Glutamatergic neuron (in vitro differentiated cells): Measurements from ENCODE around the gene SEPTIN6. TPM values are rescaled to one million over a fixed set of nuclear protein-coding genes. Genes with fewer than 3 reads are reported as not detected.

Experiments
- DNase-seq: peaks from one replicate; pipeline ENCODE4 v3.0.0; 2022
- H3K27ac Mint-ChIP-seq: one replicate; pipeline ENCODE4 v1.8.0; 2020; ENCODE audit warnings: mild to moderate bottlenecking, mixed read lengths, inconsistent platforms; ENCODE audit not compliant: unreplicated experiment
- H3K27me3 Mint-ChIP-seq: one replicate; pipeline ENCODE4 v1.8.0; 2020; ENCODE audit warnings: mild to moderate bottlenecking, moderate library complexity, mixed read lengths, inconsistent platforms; ENCODE audit not compliant: unreplicated experiment
- H3K36me3 Mint-ChIP-seq: one replicate; pipeline ENCODE4 v1.8.0; 2020; ENCODE audit warnings: mild to moderate bottlenecking, mixed read lengths, inconsistent platforms; ENCODE audit not compliant: unreplicated experiment
- H3K4me1 Mint-ChIP-seq: one replicate; pipeline ENCODE4 v1.8.0; 2020; ENCODE audit warnings: mild to moderate bottlenecking, low read depth, mixed read lengths, inconsistent platforms; ENCODE audit not compliant: unreplicated experiment
- H3K4me3 Mint-ChIP-seq: one replicate; pipeline ENCODE4 v1.8.0; 2020; ENCODE audit warnings: mild to moderate bottlenecking, mixed read lengths, inconsistent platforms; ENCODE audit not compliant: unreplicated experiment
- H3K9me3 Mint-ChIP-seq: one replicate; pipeline ENCODE4 v1.8.0; 2020; ENCODE audit warnings: mild to moderate bottlenecking, moderate library complexity, mixed read lengths, inconsistent platforms; ENCODE audit not compliant: unreplicated experiment
- CTCF ChIP-seq: fragments of 200-600 bp; sonication (generic); IDR thresholded peaks from one replicate; pipeline ENCODE4 v1.5.0; 2021; ENCODE audit not compliant: partially characterized antibody, unreplicated experiment
- total RNA-seq: library from RNA; stranded (reverse); fragmentation: NEBNext Ultra II Directional; extraction: Animal tissue kit (Norgen Biotek cat#: 25700); gene quantifications from one replicate; pipeline ENCODE4 v1.2.1, GENCODE V29; 2021; ENCODE audit not compliant: unreplicated experiment

SEPTIN6 gene
- total RNA-seq, 1 donor from 2014 or later = 243 TPM

- H3K27me3 Mint-ChIP-seq = no peaks in the 10 kb centered on the region
- DNase-seq = no peak
- no peaks in the 10 kb centered on the region for H3K36me3 Mint-ChIP-seq
- TF ChIP-seq CTCF = no peak
- H3K4me1 Mint-ChIP-seq = no peaks in the 10 kb centered on the region
- H3K27ac Mint-ChIP-seq = no peak overlapping the region
- peaks cover 1% of the 10 kb centered on the region for H3K9me3 Mint-ChIP-seq
- no peak overlapping the region for H3K4me3 Mint-ChIP-seq
Measured at GRCh38 chrX:119721487-119721886, 28.5 kb upstream of the SEPTIN6 start.

GRCh38 chrX:119709630-119710029 lies 16.7 kb upstream of the SEPTIN6 start:
- no peak overlapping the region for H3K27ac Mint-ChIP-seq
- no peak for DNase-seq
- H3K36me3 Mint-ChIP-seq = peaks cover under 1% of the 10 kb centered on the region
- H3K4me1 Mint-ChIP-seq = peaks cover 3% of the 10 kb centered on the region
- H3K9me3 Mint-ChIP-seq = no peaks in the 10 kb centered on the region
- H3K27me3 Mint-ChIP-seq = peaks cover 5% of the 10 kb centered on the region
- TF ChIP-seq CTCF = no peak
- H3K4me3 Mint-ChIP-seq = no peak overlapping the region

GRCh38 chrX:119708936-119709335 lies 16.0 kb upstream of the SEPTIN6 start:
- no peak for DNase-seq
- Mint-ChIP-seq H3K27me3 (peaks cover 5% of the 10 kb centered on the region), H3K9me3 (no peaks in the 10 kb centered on the region), H3K4me3 (no peak overlapping the region), H3K4me1 (peaks cover 3% of the 10 kb centered on the region), H3K36me3 (peaks cover 5% of the 10 kb centered on the region), H3K27ac (no peak overlapping the region)
- TF ChIP-seq CTCF = no peak

- H3K27me3 Mint-ChIP-seq = peaks cover 1% of the 10 kb centered on the region
- peaks cover 3% of the 10 kb centered on the region for H3K4me1 Mint-ChIP-seq
- no peak for TF ChIP-seq CTCF
- no peak overlapping the region for H3K27ac Mint-ChIP-seq
- no peak for DNase-seq
- no peaks in the 10 kb centered on the region for H3K9me3 Mint-ChIP-seq
- no peak overlapping the region for H3K4me3 Mint-ChIP-seq
- H3K36me3 Mint-ChIP-seq = peaks cover 5% of the 10 kb centered on the region
Measured at GRCh38 chrX:119706616-119707015, 13.6 kb upstream of the SEPTIN6 start.

- Mint-ChIP-seq H3K9me3 (no peaks in the 10 kb centered on the region), H3K27me3 (no peaks in the 10 kb centered on the region), H3K4me1 (peaks cover 9% of the 10 kb centered on the region), H3K27ac (no peak overlapping the region), H3K4me3 (no peak overlapping the region), H3K36me3 (no peaks in the 10 kb centered on the region)
- DNase-seq = no peak
- TF ChIP-seq CTCF = peak; percentile 47
Measured at GRCh38 chrX:119698845-119699244, 5.9 kb upstream of the SEPTIN6 start.
